Endothelial cell of umbilical vein (primary cell): Measurements from ENCODE around the gene SLC12A7. TPM values are rescaled to one million over a fixed set of nuclear protein-coding genes. Genes with fewer than 3 reads are reported as not detected.

Source experiments
- BruUV-seq: library from RNA; stranded (reverse); fragments of 400-500 nt; replicated peaks from 2 replicates; lab custom pipeline; 2021; lab: Mats Ljungman, UMichigan
- CTCF ChIA-PET: fragments of 300-600, 350-600 bp; sonication (Branson Sonifier 250); formaldehyde crosslinking; loops from one replicate; lab custom pipeline; 2021; ENCODE audit warnings: antibody characterized with exemption, inconsistent platforms; lab: Charles Lee
- POLR2A ChIA-PET: fragments of 300-600, 350-600 bp; sonication (Branson Sonifier 250); formaldehyde crosslinking; loops from one replicate; lab custom pipeline; 2021; ENCODE audit warnings: antibody characterized with exemption, inconsistent platforms; lab: Charles Lee
- DNase-seq: peaks from one replicate; pipeline ENCODE4 v3.0.0-alpha.2; 2011; ENCODE audit warnings: low read depth, low spot score
- FAIRE-seq: peaks from 2 replicates; lab custom pipeline; 2011; peaks lifted over from hg19 to GRCh38; lab: Jason Lieb, UNC
- H2AFZ ChIP-seq: 2 replicates; pipeline ENCODE4 v1.6.0; 2012; ENCODE audit warnings: low read depth, low read length, control low read depth, inconsistent platforms
- H3K27ac ChIP-seq: 2 replicates; pipeline ENCODE4 v1.5.1; 2011; ENCODE audit warnings: low read depth, mild to moderate bottlenecking, control low read depth, low read length, moderate library complexity; ENCODE audit not compliant: insufficient read depth
- H3K27me3 ChIP-seq, 2 experiments: 2 replicates each; pipeline versions ENCODE4 v1.6.0 to v1.6.1; 2011; ENCODE audit warnings: low read length in 2 of 2, mixed read lengths in 1 of 2; ENCODE audit not compliant: control insufficient read depth in 2 of 2, insufficient read depth in 2 of 2
- H3K36me3 ChIP-seq, 2 experiments: 2 replicates in 1 of 2; 3 replicates in 1 of 2; pipeline ENCODE4 v1.5.1; 2011; ENCODE audit warnings: low read length in 2 of 2, mild to moderate bottlenecking in 1 of 2, moderate library complexity in 1 of 2; ENCODE audit not compliant: control insufficient read depth in 2 of 2, insufficient read depth in 2 of 2; ENCODE audit errors: extremely low read depth in 1 of 2
- H3K4me1 ChIP-seq: 3 replicates; pipeline ENCODE4 v1.5.1; 2011; ENCODE audit warnings: mild to moderate bottlenecking, low read length; ENCODE audit not compliant: control insufficient read depth, insufficient read depth; ENCODE audit errors: extremely low read depth
- H3K4me2 ChIP-seq: 2 replicates; pipeline ENCODE4 v1.6.1; 2011; ENCODE audit warnings: low read length, control low read depth, mixed read lengths; ENCODE audit not compliant: insufficient read depth
- H3K4me3 ChIP-seq, 3 experiments: fragments of 200-600 bp in 1 of 3; sonication (generic), shearing (Covaris generic) in 1 of 3; replicated peaks in 1 of 3; 2 replicates each; pipeline ENCODE4 v1.5.1; 2011 to 2016; ENCODE audit warnings: control low read depth in 3 of 3, low read length in 3 of 3, mild to moderate bottlenecking in 2 of 3, inconsistent platforms in 1 of 3, low read depth in 1 of 3, moderate library complexity in 1 of 3; ENCODE audit not compliant: insufficient read depth in 1 of 3
- H3K79me2 ChIP-seq: 2 replicates; pipeline ENCODE4 v1.6.0; 2012; ENCODE audit warnings: low read length, inconsistent platforms; ENCODE audit not compliant: control insufficient read depth, insufficient read depth
- H3K9ac ChIP-seq: replicated peaks from 2 replicates; pipeline ENCODE3; 2011; ENCODE audit warnings: low read length, control low read depth; ENCODE audit not compliant: insufficient read depth; ENCODE audit errors: extremely low read depth
- H3K9me1 ChIP-seq: replicated peaks from 3 replicates; pipeline ENCODE4 v1.6.0; 2011; ENCODE audit warnings: mild to moderate bottlenecking, low read length; ENCODE audit not compliant: control insufficient read depth, insufficient read depth; ENCODE audit errors: extremely low read depth
- H3K9me3 ChIP-seq: replicated peaks from 2 replicates; pipeline ENCODE4 v1.5.1; 2012; ENCODE audit warnings: low read length, inconsistent platforms; ENCODE audit not compliant: control insufficient read depth, insufficient read depth
- H4K20me1 ChIP-seq: replicated peaks from 2 replicates; pipeline ENCODE3; 2011; ENCODE audit warnings: mild to moderate bottlenecking, low read length; ENCODE audit not compliant: control insufficient read depth, insufficient read depth; ENCODE audit errors: extremely low read depth
- CTCF ChIP-seq, 2 donors: IDR thresholded peaks; 1 replicate in 1 of 2; 2 replicates in 1 of 2; pipeline ENCODE4 v1.5.1; 2011; ENCODE audit warnings: low read length in 2 of 2, mild to moderate bottlenecking in 2 of 2, moderate library complexity in 2 of 2, control low read depth in 1 of 2, inconsistent platforms in 1 of 2, low read depth in 1 of 2; ENCODE audit not compliant: insufficient read depth in 1 of 2; ENCODE audit errors: extremely low read depth in 1 of 2
- EZH2 ChIP-seq: IDR thresholded peaks from 2 replicates; pipeline ENCODE4 v1.6.1; 2012; ENCODE audit warnings: borderline replicate concordance, low read depth, mild to moderate bottlenecking, moderate library complexity, low read length, inconsistent platforms; ENCODE audit not compliant: severe bottlenecking
- FOS ChIP-seq: IDR thresholded peaks from 2 replicates; pipeline ENCODE4 v1.6.1; 2011; ENCODE audit warnings: mild to moderate bottlenecking, low read length, moderate library complexity, borderline replicate concordance; ENCODE audit not compliant: insufficient read depth
- GATA2 ChIP-seq: IDR thresholded peaks from 2 replicates; pipeline ENCODE4 v1.7.0; 2011; ENCODE audit warnings: low read depth, mild to moderate bottlenecking, moderate library complexity, mixed read lengths, low read length; ENCODE audit not compliant: insufficient read length, insufficient read depth
- JUN ChIP-seq: IDR thresholded peaks from 2 replicates; pipeline ENCODE4 v1.6.1; 2011; ENCODE audit warnings: borderline replicate concordance, low read depth; ENCODE audit not compliant: insufficient read length, insufficient read depth
- MYC ChIP-seq: IDR thresholded peaks from one replicate; pipeline ENCODE4 v1.6.1; 2011; ENCODE audit warnings: mild to moderate bottlenecking, low read depth, low read length
- POLR2A ChIP-seq: IDR thresholded peaks from 2 replicates; pipeline ENCODE4 v1.6.1; 2012; ENCODE audit warnings: low read depth, mild to moderate bottlenecking, control low read depth, low read length
- POLR2AphosphoS5 ChIP-seq: IDR thresholded peaks from 2 replicates; pipeline ENCODE4 v1.6.1; 2012; ENCODE audit warnings: low read depth, mild to moderate bottlenecking, control low read depth, low read length, moderate library complexity; ENCODE audit not compliant: insufficient read depth
- dilution Hi-C: fragments of 300-500 bp; cut with MboI; formaldehyde crosslinking; loops from one replicate; pipeline ENCODE4 v1.15.0; 2019; ENCODE audit warnings: low sequenced_read_pairs; ENCODE audit not compliant: extremely low pct_ligation_motif_present
- intact Hi-C: fragments of 100-400 bp; cut with micrococcal nuclease; formaldehyde crosslinking; loops from one replicate; pipeline ENCODE4 v1.10.0; 2022
- polyA plus RNA-seq, 4 experiments: library from polyadenylated mRNA; depleted of rRNA in 3 of 4; stranded (reverse) in 3 of 4; unstranded in 1 of 4; fragments of >200 nt; gene quantifications; 2 replicates each; pipeline versions ENCODE4 v1.2.1 to v1.2.3, GENCODE V29; 2011 to 2012; ENCODE audit warnings: missing spikeins in 1 of 4
- total RNA-seq: library from RNA; stranded (reverse); gene quantifications from 2 replicates; pipeline ENCODE4 v1.2.3, GENCODE V29; 2021
- TF ChIP-seq, protein P1 (sequence below): IDR thresholded peaks from 2 replicates; pipeline ENCODE4 v1.6.1; 2011; ENCODE audit not compliant: insufficient read depth, insufficient read length

Gene SLC12A7
- total and polyA plus RNA-seq, 2 donors (not counting 3 experiments of a cell fraction or from before 2014, with no cell fraction given) = 16.4 to 38.8 TPM

DNA sequence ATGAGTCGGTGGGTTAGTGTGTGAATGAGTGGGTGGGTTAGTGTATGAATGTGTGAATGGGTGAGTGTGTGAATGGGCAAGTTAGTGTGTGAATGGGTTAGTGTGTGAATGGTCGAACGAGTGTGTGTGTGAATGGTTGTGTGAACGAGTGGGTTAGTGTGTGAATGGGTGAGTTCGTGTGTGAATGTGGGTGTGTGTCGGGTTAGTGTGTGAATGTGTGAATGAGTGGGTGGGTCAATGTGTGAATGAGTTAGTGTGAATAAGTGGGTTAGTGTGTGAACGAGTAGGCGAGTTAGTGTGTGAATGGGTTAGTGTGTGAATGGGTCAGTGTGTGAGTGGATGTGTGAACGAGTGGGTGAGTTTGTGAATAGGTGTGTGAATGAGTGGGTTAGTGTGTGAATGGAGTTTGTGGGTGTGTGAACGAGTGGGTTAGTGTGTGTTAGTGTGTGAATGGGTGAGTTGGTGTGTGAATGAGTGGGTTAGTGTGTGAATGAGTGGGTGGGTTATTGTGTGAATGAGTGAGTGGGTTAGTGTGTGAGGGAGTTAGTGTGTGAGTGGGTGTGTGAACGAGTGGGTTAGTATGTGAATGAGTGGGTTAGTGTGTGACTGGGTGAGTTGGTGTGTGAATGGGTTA is 64.4 kb downstream of the SLC12A7 start:
- DNase-seq (no peak), FAIRE-seq (no peak)
- intact Hi-C loops = no loop called here
- Histone ChIP-seq H4K20me1 (no peaks in the 10 kb centered on the region), H3K9ac (no peak overlapping the region), H3K4me3 (no peak overlapping the region), H3K9me3 (no peaks in the 10 kb centered on the region), H3K4me2 (no peak overlapping the region), H3K27ac (no peak overlapping the region), H3K9me1 (no peaks in the 10 kb centered on the region), H3K27me3 (no peaks in the 10 kb centered on the region), H2AFZ (no peak overlapping the region), H3K79me2 (no peaks in the 10 kb centered on the region), H3K4me1 (no peaks in the 10 kb centered on the region), H3K36me3 (peaks cover 0 to 2% of the 10 kb centered on the region in 2 experiments)
- dilution Hi-C loops = no loop called here
- ChIA-PET POLR2A (no interaction called here), CTCF (no interaction called here)
- no TSS peak for BruUV-seq
- no peak for TF ChIP-seq POLR2A
- TF ChIP-seq, protein P1, sequence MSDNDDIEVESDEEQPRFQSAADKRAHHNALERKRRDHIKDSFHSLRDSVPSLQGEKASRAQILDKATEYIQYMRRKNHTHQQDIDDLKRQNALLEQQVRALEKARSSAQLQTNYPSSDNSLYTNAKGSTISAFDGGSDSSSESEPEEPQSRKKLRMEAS = no peak
- no peak for TF ChIP-seq POLR2AphosphoS5
- TF ChIP-seq EZH2 = no peak
- TF ChIP-seq JUN = no peak
- no peak for TF ChIP-seq FOS
- TF ChIP-seq GATA2 = no peak
- TF ChIP-seq CTCF (IDR thresholded peaks at IDR 0.05; ENCODE audit: extremely low read depth in 1 of 2, insufficient read depth in 1 of 2, low read depth in 1 of 2, low read length in 2 of 2) = no peak
- TF ChIP-seq MYC = no peak
